ENCODE measurements around the gene HTR1E.

DNA sequence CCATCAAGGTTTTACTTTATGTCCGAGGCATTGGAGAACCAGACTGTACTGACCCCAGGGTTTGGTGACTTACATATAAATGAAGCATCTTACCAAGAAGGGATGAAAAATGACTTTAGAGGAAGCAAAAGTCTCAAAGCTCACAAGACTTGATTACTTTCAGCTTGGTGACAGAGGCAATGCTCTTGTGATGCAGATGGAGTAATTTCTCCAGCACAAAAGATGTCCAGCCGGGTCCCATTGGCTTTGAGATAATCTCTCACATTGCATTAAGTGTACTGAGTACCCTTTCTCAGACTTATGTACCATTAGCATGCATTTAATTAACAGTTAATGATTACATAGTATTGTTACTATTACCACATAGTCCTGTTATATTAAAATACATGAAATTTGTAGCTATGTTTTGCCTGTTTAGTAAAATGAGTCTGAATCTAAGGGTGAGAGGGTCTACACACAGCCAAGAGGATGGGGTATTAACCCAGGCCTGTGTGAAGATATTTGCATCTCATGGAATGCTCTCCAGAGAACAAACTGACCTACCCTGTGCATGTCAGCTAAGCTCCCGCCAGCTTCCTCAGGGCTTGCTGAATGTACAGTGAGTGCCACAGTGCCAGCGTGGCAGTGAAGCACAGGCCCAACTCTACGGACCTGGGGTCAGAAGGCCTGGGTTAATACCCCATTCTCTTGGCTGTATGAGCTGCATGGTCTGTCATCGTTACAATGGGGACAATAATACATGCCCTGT, 5.6 kb downstream of the HTR1E start:
- TF ChIP-seq, protein P1, sequence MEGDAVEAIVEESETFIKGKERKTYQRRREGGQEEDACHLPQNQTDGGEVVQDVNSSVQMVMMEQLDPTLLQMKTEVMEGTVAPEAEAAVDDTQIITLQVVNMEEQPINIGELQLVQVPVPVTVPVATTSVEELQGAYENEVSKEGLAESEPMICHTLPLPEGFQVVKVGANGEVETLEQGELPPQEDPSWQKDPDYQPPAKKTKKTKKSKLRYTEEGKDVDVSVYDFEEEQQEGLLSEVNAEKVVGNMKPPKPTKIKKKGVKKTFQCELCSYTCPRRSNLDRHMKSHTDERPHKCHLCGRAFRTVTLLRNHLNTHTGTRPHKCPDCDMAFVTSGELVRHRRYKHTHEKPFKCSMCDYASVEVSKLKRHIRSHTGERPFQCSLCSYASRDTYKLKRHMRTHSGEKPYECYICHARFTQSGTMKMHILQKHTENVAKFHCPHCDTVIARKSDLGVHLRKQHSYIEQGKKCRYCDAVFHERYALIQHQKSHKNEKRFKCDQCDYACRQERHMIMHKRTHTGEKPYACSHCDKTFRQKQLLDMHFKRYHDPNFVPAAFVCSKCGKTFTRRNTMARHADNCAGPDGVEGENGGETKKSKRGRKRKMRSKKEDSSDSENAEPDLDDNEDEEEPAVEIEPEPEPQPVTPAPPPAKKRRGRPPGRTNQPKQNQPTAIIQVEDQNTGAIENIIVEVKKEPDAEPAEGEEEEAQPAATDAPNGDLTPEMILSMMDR (IDR thresholded peaks at IDR 0.05), result no peak
- TF ChIP-seq POLR2AphosphoS5 (IDR thresholded peaks at IDR 0.05), result no peak
